HCT116 (cell line): ENCODE data around the gene CTNND1. TPM values are rescaled to one million over a fixed set of nuclear protein-coding genes. Genes with fewer than 3 reads are reported as not detected.

ENCODE experiments used
- ATAC-seq: fragments of 200-7000 bp; cut with Tn5 transposase; 2 replicates; pipeline ENCODE4 v1.9.1; 2020; ENCODE audit warnings: mild to moderate bottlenecking, moderate library complexity
- BruUV-seq: library from RNA; stranded (reverse); fragments of 400-500 nt; replicated peaks from 2 replicates; lab custom pipeline; 2021; lab: Mats Ljungman, UMichigan
- CTCF ChIA-PET: fragments of 300-600 bp; sonication (Branson Sonifier 250); formaldehyde crosslinking; loops from one replicate; lab custom pipeline; 2021; ENCODE audit warnings: antibody characterized with exemption; lab: Charles Lee
- POLR2A ChIA-PET: fragments of 300-600, 350-600 bp; sonication (Branson Sonifier 250); formaldehyde crosslinking; loops from one replicate; lab custom pipeline; 2021; ENCODE audit warnings: antibody characterized with exemption; lab: Charles Lee
- RAD21 ChIA-PET, 2 experiments: fragments of 300-600 bp; sonication (Branson Sonifier 250); formaldehyde crosslinking; loops; one replicate each; lab custom pipeline; 2023; ENCODE audit warnings: low total read pairs in 2 of 2; ENCODE audit not compliant: uncharacterized antibody in 2 of 2, unreplicated experiment in 2 of 2, low non-redundant PET in 1 of 2; lab: Charles Lee
- DNase-seq: peaks from one replicate; pipeline ENCODE4 v3.0.0-alpha.2; 2010; ENCODE audit warnings: low read depth, low spot score
- H2AFZ ChIP-seq: fragments of 200-600 bp; shearing (Covaris generic), sonication (generic); 2 replicates; pipeline ENCODE4 v1.6.1; 2017; ENCODE audit warnings: low read depth, mixed run types, mixed read lengths, antibody characterized with exemption, low read length; ENCODE audit not compliant: poor library complexity, severe bottlenecking
- H3K27ac ChIP-seq: 2 replicates; pipeline ENCODE4 v1.5.1; 2012; ENCODE audit warnings: low read depth, low read length
- H3K27me3 ChIP-seq: fragments of 200-600 bp; sonication (generic); 2 replicates; pipeline ENCODE4 v1.6.1; 2016; ENCODE audit warnings: mixed run types, low read length, mixed read lengths; ENCODE audit not compliant: insufficient read depth
- H3K36me3 ChIP-seq, 2 experiments: fragments of 200-500 bp in 1 of 2; fragments of 200-600 bp in 1 of 2; sonication (Bioruptor generic) in 1 of 2; sonication (generic) in 1 of 2; 2 replicates each; pipeline versions ENCODE4 v1.5.1 to v1.6.1; 2014 to 2016; ENCODE audit warnings: low read length in 2 of 2, inconsistent platforms in 1 of 2, mixed read lengths in 1 of 2, mixed run types in 1 of 2; ENCODE audit not compliant: insufficient read depth in 2 of 2, control insufficient read depth in 1 of 2
- H3K4me1 ChIP-seq, 2 experiments: fragments of 200-600 bp in 1 of 2; sonication (generic) in 1 of 2; 2 replicates each; pipeline versions ENCODE4 v1.5.1 to v1.6.1; 2012 to 2017; ENCODE audit warnings: low read length in 2 of 2, inconsistent platforms in 1 of 2, mild to moderate bottlenecking in 1 of 2, mixed read lengths in 1 of 2, mixed run types in 1 of 2, moderate library complexity in 1 of 2; ENCODE audit not compliant: insufficient read depth in 2 of 2, control insufficient read depth in 1 of 2
- H3K4me2 ChIP-seq: fragments of 200-600 bp; sonication (generic); 2 replicates; pipeline ENCODE4 v1.6.1; 2017; ENCODE audit warnings: mixed run types, low read length, mixed read lengths
- H3K4me3 ChIP-seq, 2 experiments: fragments of 200-600 bp in 1 of 2; sonication (generic) in 1 of 2; replicated peaks in 1 of 2; 2 replicates each; pipeline ENCODE4 v1.5.1; 2011 to 2016; ENCODE audit warnings: low read length in 2 of 2, control low read depth in 1 of 2, low read depth in 1 of 2, mild to moderate bottlenecking in 1 of 2, mixed read lengths in 1 of 2, mixed run types in 1 of 2
- H3K79me2 ChIP-seq: fragments of 200-600 bp; sonication (generic); 2 replicates; pipeline ENCODE4 v1.6.1; 2017; ENCODE audit warnings: mild to moderate bottlenecking, mixed run types, low read length, moderate library complexity, mixed read lengths; ENCODE audit not compliant: insufficient read depth
- H3K9ac ChIP-seq: fragments of 200-600 bp; sonication (generic); 2 replicates; pipeline ENCODE4 v1.6.1; 2016; ENCODE audit warnings: low read length, mixed read lengths
- H3K9me2 ChIP-seq: fragments of 200-600 bp; sonication (generic), shearing (Covaris generic); 2 replicates; pipeline ENCODE4 v1.6.1; 2017; ENCODE audit warnings: mixed run types, mild to moderate bottlenecking, moderate library complexity; ENCODE audit not compliant: insufficient read depth
- H3K9me3 ChIP-seq, 2 experiments: fragments of 200-500 bp in 1 of 2; fragments of 200-600 bp in 1 of 2; sonication (Bioruptor generic) in 1 of 2; sonication (generic) in 1 of 2; 2 replicates each; pipeline ENCODE4 v1.6.1; 2014 to 2017; ENCODE audit warnings: low read length in 2 of 2, mixed read lengths in 2 of 2, inconsistent platforms in 1 of 2, low read depth in 1 of 2, mild to moderate bottlenecking in 1 of 2, mixed run types in 1 of 2, moderate library complexity in 1 of 2; ENCODE audit not compliant: control insufficient read depth in 1 of 2, insufficient read depth in 1 of 2
- H4K20me1 ChIP-seq: fragments of 200-600 bp; sonication (generic), shearing (Covaris generic); 2 replicates; pipeline ENCODE4 v1.6.1; 2017; ENCODE audit warnings: mixed run types, mild to moderate bottlenecking, moderate library complexity; ENCODE audit not compliant: insufficient read depth
- ATF3 ChIP-seq: IDR thresholded peaks from 2 replicates; pipeline ENCODE4 v1.6.1; 2012
- CBX3 ChIP-seq: IDR thresholded peaks from 2 replicates; pipeline ENCODE4 v1.6.1; 2012; ENCODE audit warnings: low read depth
- CEBPB ChIP-seq: IDR thresholded peaks from 2 replicates; pipeline ENCODE4 v1.6.1; 2012; ENCODE audit warnings: low read depth
- CTCF ChIP-seq, 3 experiments: fragments of 200-600 bp in 1 of 3; sonication (generic) in 1 of 3; IDR thresholded peaks in 2 of 3; conservative IDR thresholded peaks in 1 of 3; 2 replicates each; pipeline ENCODE4 v1.5.1; 2012 to 2017; ENCODE audit warnings: low read depth in 2 of 3, low read length in 2 of 3, antibody characterized with exemption in 1 of 3, borderline replicate concordance in 1 of 3, control low read depth in 1 of 3, mild to moderate bottlenecking in 1 of 3, mixed read lengths in 1 of 3, mixed run types in 1 of 3, moderate library complexity in 1 of 3; ENCODE audit not compliant: insufficient read depth in 1 of 3
- EZH2 ChIP-seq: fragments of 200-600 bp; sonication (generic); IDR thresholded peaks from 2 replicates; pipeline ENCODE4 v1.6.1; 2017; ENCODE audit warnings: antibody characterized with exemption, mixed run types
- SP1 ChIP-seq: IDR thresholded peaks from 2 replicates; pipeline ENCODE4 v1.6.1; 2012; ENCODE audit warnings: low read depth
- SRF ChIP-seq: IDR thresholded peaks from 2 replicates; pipeline ENCODE4 v1.6.1; 2012; ENCODE audit warnings: low read depth
- ZBTB33 ChIP-seq: IDR thresholded peaks from 2 replicates; pipeline ENCODE4 v1.6.1; 2011; ENCODE audit warnings: mild to moderate bottlenecking, low read length, moderate library complexity; ENCODE audit not compliant: insufficient replicate concordance; ENCODE audit errors: extremely low read depth
- intact Hi-C: fragments of 100-400 bp; cut with micrococcal nuclease; formaldehyde crosslinking; loops from 2 replicates; pipeline ENCODE4 v1.10.0; 2022
- total RNA-seq: library from RNA; stranded (reverse); gene quantifications from one replicate; pipeline ENCODE4 v1.2.1, GENCODE V29; 2021; ENCODE audit not compliant: unreplicated experiment

Gene CTNND1
- total RNA-seq, 1 experiment from 2014 or later: 157 TPM

- TF ChIP-seq ATF3 (no peak), SRF (0 out of 2 replicates have a peak, but pooled peaks have one; percentile 42), CBX3 (peak; percentile 76; the same call in 1 of the 2 replicates), EZH2 (no peak), CEBPB (0 out of 2 replicates have a peak, but pooled peaks have one; percentile 23)
Observed at GRCh38 chr11:57778318-57779037, 16.9 kb downstream of the CTNND1 start (continued).

GRCh38 chr11:57779276-57779675, 17.7 kb downstream of the CTNND1 start:
- TF ChIP-seq ZBTB33 (no peak), CTCF (IDR thresholded peaks at IDR 0.05 in 2 of 3, conservative IDR thresholded peaks at IDR 0.05 in 1 of 3; ENCODE audit: borderline replicate concordance in 1 of 3, insufficient read depth in 1 of 3, low read depth in 2 of 3, low read length in 2 of 3) (0 out of 6 replicates have a peak, but pooled peaks of 1 of the 3 experiments have one; percentile 3), SP1 (0 out of 2 replicates have a peak, but pooled peaks have one; percentile 24)
- H3K9me2 ChIP-seq: no peaks in the 10 kb centered on the region
- H2AFZ ChIP-seq: no peak overlapping the region
- H3K36me3 ChIP-seq: no peaks in the 10 kb centered on the region
- H3K4me2 ChIP-seq: peak overlapping the region; percentile 72
- H3K9me3 ChIP-seq: no peaks in the 10 kb centered on the region
- H3K4me1 ChIP-seq: peaks cover 89 to 98% of the 10 kb centered on the region in 2 experiments
- H4K20me1 ChIP-seq: no peaks in the 10 kb centered on the region; the same call in 1 of the 2 replicates
- ATAC-seq (peak; percentile 22; the same call in 1 of the 2 replicates), DNase-seq (no peak)
- peak overlapping the region; percentile 69 for H3K9ac ChIP-seq
- RAD21 ChIA-PET: interaction anchor here in 1 of 2 experiments (0.7 to 1.5 kb wide), 2 partner anchors 18 to 128 kb away, joined by 4 to 7 read pairs; partner anchors contain the start of gene CTNND1
- H3K79me2 ChIP-seq: peaks cover 100% of the 10 kb centered on the region
- CTCF ChIA-PET: interaction anchor here (3.0 to 4.5 kb wide), 2 partner anchors 21 to 27 kb away, joined by 12 to 30 read pairs; partner anchors contain the start of gene BTBD18
- POLR2A ChIA-PET: interaction anchor here (1.0 to 2.8 kb wide), 5 partner anchors 9 to 22 kb away, joined by 3 to 22 read pairs (median 11); partner anchors contain the start of gene CTNND1
- BruUV-seq: no TSS peak
- intact Hi-C loops: loop anchor here (2.0 kb wide), 1 partner anchor 16 kb away; no protein-coding TSS in a partner anchor
- H3K27ac ChIP-seq: peak overlapping the region; percentile 89
- no peaks in the 10 kb centered on the region for H3K27me3 ChIP-seq
- peak overlapping the region; percentile 12 to 49; a peak in 3 of 4 replicates for H3K4me3 ChIP-seq
